NCI-H1417 treated with DMSO at 0.1 percent for 48 hours (cell line): ENCODE measurements around the gene TADA2A.
"Not testable (repeated sequence)": the region's sequence is repeated elsewhere in the genome, so short reads cannot be mapped to it uniquely, and the experiment has no call there.

Source experiments
- DNase-seq: peaks from one replicate; lab custom pipeline; 2025; lab: John Stamatoyannopoulos, UW

The TADA2A gene

GRCh38 chr17:37493249-37494027, 86.8 kb downstream of the TADA2A start:
- no peak for DNase-seq

GRCh38 chr17:37494401-37494831, 87.7 kb downstream of the TADA2A start:
- no peak for DNase-seq

GRCh38 chr17:37494971-37495370, 88.3 kb downstream of the TADA2A start:
- DNase-seq = no peak

- DNase-seq = no peak
These were observed 93.7 kb downstream of the TADA2A start for GRCh38 chr17:37500378-37500777.

GRCh38 chr17:37502009-37502936, 95.6 kb downstream of the TADA2A start:
- DNase-seq = no peak

- no peak for DNase-seq
These were observed 96.5 kb downstream of the TADA2A start for GRCh38 chr17:37503148-37503547.

- no peak for DNase-seq
These were observed 98.6 kb downstream of the TADA2A start for GRCh38 chr17:37505333-37505732.

GRCh38 chr17:37506678-37507077, 100.0 kb downstream of the TADA2A start:
- DNase-seq = no peak

- DNase-seq = no peak
These were observed 100.4 kb downstream of the TADA2A start for GRCh38 chr17:37507111-37507510.

GRCh38 chr17:37510056-37510455, 103.4 kb downstream of the TADA2A start:
- DNase-seq = no peak

GRCh38 chr17:37511642-37512041, 105.0 kb downstream of the TADA2A start:
- not testable (repeated sequence) for DNase-seq

GRCh38 chr17:37512442-37513068, 105.9 kb downstream of the TADA2A start:
- DNase-seq = no peak

- DNase-seq = no peak
These were observed 107.0 kb downstream of the TADA2A start for GRCh38 chr17:37513711-37514110.

GRCh38 chr17:37516127-37516571, 109.5 kb downstream of the TADA2A start:
- DNase-seq = peak; percentile 29

GRCh38 chr17:37517881-37518280, 111.2 kb downstream of the TADA2A start:
- no peak for DNase-seq

GRCh38 chr17:37518826-37519225, 112.1 kb downstream of the TADA2A start:
- DNase-seq = no peak

GRCh38 chr17:37519251-37519985, 112.7 kb downstream of the TADA2A start:
- no peak for DNase-seq

- DNase-seq = no peak
These were observed 113.5 kb downstream of the TADA2A start for GRCh38 chr17:37520174-37520573.

GRCh38 chr17:37521821-37522220, 115.1 kb downstream of the TADA2A start:
- no peak for DNase-seq

- no peak for DNase-seq
These were observed 117.1 kb downstream of the TADA2A start for GRCh38 chr17:37523715-37524219.

GRCh38 chr17:37527249-37527851, 120.7 kb downstream of the TADA2A start:
- DNase-seq = no peak
